K562 (cell line): ENCODE measurements around the gene CCDC15. TPM values are rescaled to one million over a fixed set of nuclear protein-coding genes. Genes with fewer than 3 reads are reported as not detected.

Experiments
- ARHGAP35 ChIP-seq: fragments of 450-650 bp; IDR thresholded peaks from 2 replicates; pipeline ENCODE4 v1.6.1; 2018; ENCODE audit not compliant: partially characterized antibody
- BRD4 ChIP-seq: fragments of 200-600 bp; sonication (generic); IDR thresholded peaks from 2 replicates; pipeline ENCODE4 v1.6.1; 2017; ENCODE audit warnings: inconsistent platforms
- ELF2 ChIP-seq: fragments of 250-450 bp; sonication (Bioruptor Pico); IDR thresholded peaks from 2 replicates; pipeline ENCODE4 v1.5.0; 2021; ENCODE audit warnings: mild to moderate bottlenecking
- ETV1 ChIP-seq: fragments of 450-650 bp; conservative IDR thresholded peaks from 2 replicates; pipeline ENCODE4 v1.6.1; 2016; ENCODE audit warnings: missing genetic modification characterization, control low read depth, low read depth, missing compliant biosample characterization
- ETV5 ChIP-seq: sonication (generic); formaldehyde crosslinking; IDR thresholded peaks from 2 replicates; pipeline ENCODE4 v1.4.0; 2020; ENCODE audit warnings: low read depth, mild to moderate bottlenecking, missing genetic modification reagents
- FOXK2 ChIP-seq, 2 experiments: fragments of 450-650 bp; IDR thresholded peaks in 1 of 2; conservative IDR thresholded peaks in 1 of 2; 2 replicates each; pipeline ENCODE4 v1.6.1; 2016; ENCODE audit warnings: low read depth in 2 of 2, mild to moderate bottlenecking in 1 of 2
- MBD2 ChIP-seq: sonication (generic); IDR thresholded peaks from 2 replicates; pipeline ENCODE4 v1.6.1; 2016; ENCODE audit warnings: low read depth, borderline replicate concordance
- RBBP5 ChIP-seq: fragments of 200-600 bp; sonication (generic); IDR thresholded peaks from 2 replicates; pipeline ENCODE4 v1.6.1; 2012; ENCODE audit warnings: borderline replicate concordance, mild to moderate bottlenecking, low read length, control low read depth, inconsistent platforms; ENCODE audit not compliant: insufficient read depth, poor library complexity, severe bottlenecking
- SMAD3 ChIP-seq: fragments of 450-650 bp; formaldehyde crosslinking; conservative IDR thresholded peaks from 2 replicates; pipeline ENCODE4 v1.4.0; 2020; ENCODE audit warnings: mild to moderate bottlenecking
- SRF ChIP-seq, 2 experiments: fragments of 250-450, 450-650 bp in 1 of 2; sonication (Bioruptor Pico) in 1 of 2; sonication (generic) in 1 of 2; formaldehyde crosslinking; IDR thresholded peaks; 2 replicates each; pipeline versions ENCODE4 v1.5.0 to v1.5.1; 2020 to 2022; ENCODE audit warnings: mild to moderate bottlenecking in 1 of 2, missing genetic modification reagents in 1 of 2
- ZKSCAN1 ChIP-seq: fragments of 150-350 bp; IDR thresholded peaks from 2 replicates; pipeline ENCODE4 v1.6.1; 2016; ENCODE audit warnings: low read depth, low read length
- ZKSCAN3 ChIP-seq: fragments of 250-450 bp; sonication (Bioruptor Pico); IDR thresholded peaks from 2 replicates; pipeline ENCODE4 v1.4.0; 2020
- ZNF436 ChIP-seq: fragments of 250-450, 450-650 bp; sonication (Bioruptor Pico); formaldehyde crosslinking; IDR thresholded peaks from 2 replicates; pipeline ENCODE4 v1.7.0; 2020; ENCODE audit warnings: mild to moderate bottlenecking
- ZNF551 ChIP-seq: fragments of 250-450 bp; sonication (Bioruptor Pico); IDR thresholded peaks from 2 replicates; pipeline ENCODE4 v1.5.0; 2021; ENCODE audit warnings: mild to moderate bottlenecking, moderate library complexity
- polyA plus RNA-seq, 8 experiments: library from polyadenylated mRNA; depleted of rRNA in 4 of 8; stranded (reverse) in 5 of 8; unstranded in 3 of 8; fragments of >200 nt; fragmentation: Nextera tagmentation in 2 of 8; fragmentation: Illumina TruSeq in 1 of 8; extraction: Ambion mirVana in 2 of 8; extraction: Trizol in 1 of 8; gene quantifications; 2 replicates each; pipeline versions ENCODE4 v1.2.1 to v1.2.3, GENCODE V29; 2011 to 2014; ENCODE audit warnings: inconsistent platforms in 1 of 8, missing spikeins in 1 of 8
- total RNA-seq, 7 experiments: library from RNA; depleted of rRNA in 6 of 7; stranded (reverse); fragments of >200 nt in 6 of 7; fragmentation: Illumina TruSeq in 2 of 7; extraction: Trizol in 2 of 7; gene quantifications; 2 replicates each; pipeline versions ENCODE4 v1.2.1 to v1.2.3, GENCODE V29; 2011 to 2021; ENCODE audit warnings: low replicate concordance in 1 of 7
- TF ChIP-seq, protein P1 (sequence below), 2 experiments: IDR thresholded peaks; 2 replicates each; pipeline ENCODE4 v1.6.1; 2012; ENCODE audit warnings: improper control_type of control experiment in 2 of 2, low read depth in 2 of 2, low read length in 2 of 2, borderline replicate concordance in 1 of 2
- TF ChIP-seq, protein P2 (sequence below): sonication (generic); formaldehyde crosslinking; IDR thresholded peaks from 2 replicates; pipeline ENCODE4 v1.8.0; 2022; ENCODE audit warnings: mild to moderate bottlenecking, missing genetic modification reagents
- TF ChIP-seq, protein P3 (sequence below): fragments of 450-650 bp; formaldehyde crosslinking; IDR thresholded peaks from 2 replicates; pipeline ENCODE4 v1.4.0; 2022; ENCODE audit warnings: mild to moderate bottlenecking, moderate library complexity
- TF ChIP-seq, protein P4 (sequence below): sonication (generic); formaldehyde crosslinking; IDR thresholded peaks from 2 replicates; pipeline ENCODE4 v1.8.1; 2022; ENCODE audit warnings: missing genetic modification reagents
- TF ChIP-seq, protein P5 (sequence below), 3 experiments: fragments of 200-800 bp in 1 of 3; sonication (Bioruptor generic) in 1 of 3; sonication (generic) in 1 of 3; formaldehyde crosslinking in 1 of 3; IDR thresholded peaks; 2 replicates each; pipeline versions ENCODE4 v1.6.1 to v1.8.0; 2016 to 2022; ENCODE audit warnings: mild to moderate bottlenecking in 2 of 3, missing compliant biosample characterization in 2 of 3, missing genetic modification characterization in 2 of 3, missing genetic modification reagents in 1 of 3

Gene CCDC15
- total and polyA plus RNA-seq, 9 of the 15 experiments (the other 6 are each of a cell fraction or from before 2014, with no cell fraction given), result 1.9 to 9.2 (median 3.9) TPM

DNA sequence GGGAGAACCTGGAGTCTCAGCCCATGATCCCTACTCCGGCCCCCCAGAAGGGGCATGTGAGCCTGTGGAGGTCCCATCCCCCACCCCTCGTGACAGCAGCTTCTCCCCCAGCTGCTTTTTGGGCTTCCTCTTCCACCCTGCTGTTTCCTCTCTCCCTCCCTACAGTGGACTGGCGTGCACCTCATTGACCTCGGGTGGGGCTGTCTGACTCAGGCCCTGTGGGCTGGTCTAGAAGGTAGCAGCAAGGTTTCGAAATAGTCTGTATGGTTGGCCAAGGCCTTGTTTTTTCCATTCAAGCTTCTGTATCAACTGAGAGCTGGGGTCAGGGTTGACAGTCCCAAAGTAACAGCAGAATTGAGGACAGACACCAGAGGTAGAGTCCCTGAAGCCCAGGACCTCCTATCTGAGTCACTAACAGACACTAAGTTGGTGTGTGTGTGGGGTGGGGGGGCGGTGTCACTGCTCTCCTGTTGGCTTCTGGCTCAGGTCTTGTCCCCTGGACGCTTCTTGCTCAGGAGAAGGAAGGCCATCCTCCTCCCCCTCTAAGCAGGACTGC lies 116.8 kb downstream of the CCDC15 start (continued):
- peak in 1 of 2 experiments; percentile 85; a peak in 1 of 4 replicates for TF ChIP-seq SRF (CRISPR knock-in tag; IDR thresholded peaks at IDR 0.05)
- peak; percentile 67 to 75; a peak in 2 of 4 replicates for TF ChIP-seq FOXK2 (conservative IDR thresholded peaks at IDR 0.05 in 1 of 2, IDR thresholded peaks at IDR 0.05 in 1 of 2; ENCODE audit: low read depth in 2 of 2)
- TF ChIP-seq SMAD3 (CRISPR knock-in tag), result 0 out of 2 replicates have a peak, but pooled peaks have one; percentile 21
- peak; percentile 28 for TF ChIP-seq RBBP5
- peak; percentile 62 for TF ChIP-seq ETV5 (CRISPR knock-in tag)
- TF ChIP-seq, protein P1, sequence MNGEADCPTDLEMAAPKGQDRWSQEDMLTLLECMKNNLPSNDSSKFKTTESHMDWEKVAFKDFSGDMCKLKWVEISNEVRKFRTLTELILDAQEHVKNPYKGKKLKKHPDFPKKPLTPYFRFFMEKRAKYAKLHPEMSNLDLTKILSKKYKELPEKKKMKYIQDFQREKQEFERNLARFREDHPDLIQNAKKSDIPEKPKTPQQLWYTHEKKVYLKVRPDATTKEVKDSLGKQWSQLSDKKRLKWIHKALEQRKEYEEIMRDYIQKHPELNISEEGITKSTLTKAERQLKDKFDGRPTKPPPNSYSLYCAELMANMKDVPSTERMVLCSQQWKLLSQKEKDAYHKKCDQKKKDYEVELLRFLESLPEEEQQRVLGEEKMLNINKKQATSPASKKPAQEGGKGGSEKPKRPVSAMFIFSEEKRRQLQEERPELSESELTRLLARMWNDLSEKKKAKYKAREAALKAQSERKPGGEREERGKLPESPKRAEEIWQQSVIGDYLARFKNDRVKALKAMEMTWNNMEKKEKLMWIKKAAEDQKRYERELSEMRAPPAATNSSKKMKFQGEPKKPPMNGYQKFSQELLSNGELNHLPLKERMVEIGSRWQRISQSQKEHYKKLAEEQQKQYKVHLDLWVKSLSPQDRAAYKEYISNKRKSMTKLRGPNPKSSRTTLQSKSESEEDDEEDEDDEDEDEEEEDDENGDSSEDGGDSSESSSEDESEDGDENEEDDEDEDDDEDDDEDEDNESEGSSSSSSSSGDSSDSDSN (IDR thresholded peaks at IDR 0.05; ENCODE audit: borderline replicate concordance in 1 of 2, low read depth in 2 of 2, low read length in 2 of 2), result peak in 1 of 2 experiments; percentile 75; a peak in 1 of 4 replicates
- TF ChIP-seq, protein P2, sequence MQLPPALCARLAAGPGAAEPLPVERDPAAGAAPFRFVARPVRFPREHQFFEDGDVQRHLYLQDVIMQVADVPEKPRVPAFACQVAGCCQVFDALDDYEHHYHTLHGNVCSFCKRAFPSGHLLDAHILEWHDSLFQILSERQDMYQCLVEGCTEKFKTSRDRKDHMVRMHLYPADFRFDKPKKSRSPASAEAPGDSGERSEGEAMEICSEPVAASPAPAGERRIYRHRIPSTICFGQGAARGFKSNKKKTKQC (CRISPR knock-in tag), result 0 out of 2 replicates have a peak, but pooled peaks have one; percentile 67
- TF ChIP-seq ETV1, result peak; percentile 65; the same call in 1 of the 2 replicates
- no peak for TF ChIP-seq ZNF436 (CRISPR knock-in tag)
- TF ChIP-seq, protein P3, sequence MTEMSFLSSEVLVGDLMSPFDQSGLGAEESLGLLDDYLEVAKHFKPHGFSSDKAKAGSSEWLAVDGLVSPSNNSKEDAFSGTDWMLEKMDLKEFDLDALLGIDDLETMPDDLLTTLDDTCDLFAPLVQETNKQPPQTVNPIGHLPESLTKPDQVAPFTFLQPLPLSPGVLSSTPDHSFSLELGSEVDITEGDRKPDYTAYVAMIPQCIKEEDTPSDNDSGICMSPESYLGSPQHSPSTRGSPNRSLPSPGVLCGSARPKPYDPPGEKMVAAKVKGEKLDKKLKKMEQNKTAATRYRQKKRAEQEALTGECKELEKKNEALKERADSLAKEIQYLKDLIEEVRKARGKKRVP, result 0 out of 2 replicates have a peak, but pooled peaks have one; percentile 40
- TF ChIP-seq, protein P4, sequence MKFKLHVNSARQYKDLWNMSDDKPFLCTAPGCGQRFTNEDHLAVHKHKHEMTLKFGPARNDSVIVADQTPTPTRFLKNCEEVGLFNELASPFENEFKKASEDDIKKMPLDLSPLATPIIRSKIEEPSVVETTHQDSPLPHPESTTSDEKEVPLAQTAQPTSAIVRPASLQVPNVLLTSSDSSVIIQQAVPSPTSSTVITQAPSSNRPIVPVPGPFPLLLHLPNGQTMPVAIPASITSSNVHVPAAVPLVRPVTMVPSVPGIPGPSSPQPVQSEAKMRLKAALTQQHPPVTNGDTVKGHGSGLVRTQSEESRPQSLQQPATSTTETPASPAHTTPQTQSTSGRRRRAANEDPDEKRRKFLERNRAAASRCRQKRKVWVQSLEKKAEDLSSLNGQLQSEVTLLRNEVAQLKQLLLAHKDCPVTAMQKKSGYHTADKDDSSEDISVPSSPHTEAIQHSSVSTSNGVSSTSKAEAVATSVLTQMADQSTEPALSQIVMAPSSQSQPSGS (CRISPR knock-in tag), result no peak
- peak; percentile 23; the same call in 1 of the 2 replicates for TF ChIP-seq MBD2
- TF ChIP-seq ZKSCAN3 (CRISPR knock-in tag), result no peak
- no peak for TF ChIP-seq ARHGAP35
- no peak for TF ChIP-seq BRD4
- TF ChIP-seq ZNF551 (CRISPR knock-in tag), result no peak
- no peak for TF ChIP-seq ELF2 (CRISPR knock-in tag)
- TF ChIP-seq, protein P5, sequence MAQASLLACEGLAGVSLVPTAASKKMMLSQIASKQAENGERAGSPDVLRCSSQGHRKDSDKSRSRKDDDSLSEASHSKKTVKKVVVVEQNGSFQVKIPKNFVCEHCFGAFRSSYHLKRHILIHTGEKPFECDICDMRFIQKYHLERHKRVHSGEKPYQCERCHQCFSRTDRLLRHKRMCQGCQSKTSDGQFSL (CRISPR knock-in tag; IDR thresholded peaks at IDR 0.05), result peak; percentile 97
- TF ChIP-seq, protein P5 (tag; IDR thresholded peaks at IDR 0.05), result peak in 1 of 2 experiments; percentile 79; a peak in 2 of 4 replicates
- 0 out of 2 replicates have a peak, but pooled peaks have one; percentile 15 for TF ChIP-seq ZKSCAN1
